GM18502 (cell line): ENCODE results near the gene CAD.

Experiments
- ATAC-seq: cut with Tn5 transposase; IDR thresholded peaks from one replicate; pipeline ENCODE4 v1.9.1; 2021; ENCODE audit warnings: mild to moderate bottlenecking; ENCODE audit not compliant: unreplicated experiment, poor library complexity

CAD gene

GRCh38 chr2:27221166-27221565 is 4.0 kb downstream of the CAD start:
- ATAC-seq, result no peak

GRCh38 chr2:27222407-27222806 is 5.2 kb downstream of the CAD start:
- no peak for ATAC-seq

- ATAC-seq, result no peak
Observed at GRCh38 chr2:27223416-27223815, 6.2 kb downstream of the CAD start.

- ATAC-seq, result no peak
Observed at GRCh38 chr2:27225526-27225925, 8.4 kb downstream of the CAD start.

- no peak for ATAC-seq
Observed at GRCh38 chr2:27227501-27227900, 10.3 kb downstream of the CAD start.

- no peak for ATAC-seq
Observed at GRCh38 chr2:27231921-27232320, 14.8 kb downstream of the CAD start.

- ATAC-seq, result no peak
Observed at GRCh38 chr2:27233341-27233740, 16.2 kb downstream of the CAD start.

GRCh38 chr2:27236136-27236535 is 19.0 kb downstream of the CAD start:
- no peak for ATAC-seq

- no peak for ATAC-seq
Observed at GRCh38 chr2:27236626-27237025, 19.5 kb downstream of the CAD start.

- no peak for ATAC-seq
Observed at GRCh38 chr2:27237341-27237945, 20.3 kb downstream of the CAD start.

GRCh38 chr2:27238976-27239375 is 21.8 kb downstream of the CAD start:
- ATAC-seq, result no peak

- ATAC-seq, result no peak
Observed at GRCh38 chr2:27240406-27240805, 23.2 kb downstream of the CAD start.

- no peak for ATAC-seq
Observed at GRCh38 chr2:27241761-27242613, 24.8 kb downstream of the CAD start.

- no peak for ATAC-seq
Observed at GRCh38 chr2:27242614-27242951, 25.4 kb downstream of the CAD start.

- no peak for ATAC-seq
Observed at GRCh38 chr2:27243391-27244130, 26.4 kb downstream of the CAD start.

GRCh38 chr2:27245116-27245515 is 27.9 kb downstream of the CAD start:
- ATAC-seq, result no peak

- no peak for ATAC-seq
Observed at GRCh38 chr2:27245626-27246025, 28.5 kb downstream of the CAD start.

- no peak for ATAC-seq
Observed at GRCh38 chr2:27247893-27248292, 30.7 kb downstream of the CAD start.

- ATAC-seq, result no peak
Observed at GRCh38 chr2:27249159-27249890, 32.2 kb downstream of the CAD start.

- no peak for ATAC-seq
Observed at GRCh38 chr2:27249891-27250651, 32.9 kb downstream of the CAD start.
